Vein endothelial cell (primary cell): ENCODE measurements around the gene GNPNAT1. TPM values are rescaled to one million over a fixed set of nuclear protein-coding genes. Genes with fewer than 3 reads are reported as not detected.

ENCODE experiments used
- small RNA-seq: library from RNA; depleted of rRNA; stranded (forward); fragments of <200 nt; gene quantifications from one replicate; pipeline ENCODE3, GENCODE V24; 2012
- total RNA-seq: library from RNA; depleted of rRNA; stranded (reverse); fragments of >200 nt; gene quantifications from 2 replicates; pipeline ENCODE4 v1.2.3, GENCODE V29; 2012

The GNPNAT1 gene
- 27.8 and 59.7 TPM in 2 replicates for total RNA-seq

GRCh38 chr14:52791223-52792096 lies at the start of gene GNPNAT1:
TSS of gene GNPNAT1 (minus strand) at chr14:52791607. CDS start at chr14:52784650, 6,957 bp downstream.

GRCh38 chr14:52729925-52730708 lies 61.3 kb downstream of the GNPNAT1 start, which contains the start of gene STYX:
TSS of gene STYX (plus strand) at chr14:52730166. CDS start at chr14:52730475, 309 bp downstream.

Small RNAs within 50 kb of the gene (small RNA-seq; reads per million reads assigned to genes)
- not detected for gene AL139317.2

Other genes with a start within 250 kb of the GNPNAT1 start
- gene TXNDC16, start 239.1 kb downstream of the GNPNAT1 start, total RNA-seq: 2.3 and 3.0 TPM in 2 replicates
- gene GPR137C, start 238.8 kb downstream of the GNPNAT1 start, total RNA-seq: 0.33 and 0.48 TPM in 2 replicates
- gene ERO1A, start 96.0 kb downstream of the GNPNAT1 start, total RNA-seq: 73.5 and 74.2 TPM in 2 replicates
- gene PSMC6, start 84.4 kb downstream of the GNPNAT1 start, total RNA-seq: 75.1 and 98.6 TPM in 2 replicates
- gene STYX, start 61.4 kb downstream of the GNPNAT1 start, total RNA-seq: 32.0 and 41.6 TPM in 2 replicates
- 99.6 and 116 TPM in 2 replicates for gene FERMT2, start 159.4 kb upstream of the GNPNAT1 start, total RNA-seq